Suprapubic skin (tissue), 4 donors: ENCODE measurements around the gene BFSP1.

Experiments used
- CTCF ChIP-seq, 2 donors: fragments of 200-600 bp in 1 of 2; fragments of 450-650 bp in 1 of 2; sonication (generic) in 1 of 2; IDR thresholded peaks; one replicate each; pipeline ENCODE4 v1.5.1; 2016 to 2019; ENCODE audit warnings: antibody characterized with exemption in 2 of 2, mild to moderate bottlenecking in 1 of 2, moderate library complexity in 1 of 2
- EP300 ChIP-seq: sonication (generic); formaldehyde crosslinking; IDR thresholded peaks from one replicate; pipeline ENCODE4 v1.6.1; 2017; ENCODE audit warnings: antibody characterized with exemption
- POLR2A ChIP-seq, 2 donors: fragments of 450-650 bp; IDR thresholded peaks; one replicate each; pipeline ENCODE4 v1.6.1; 2017; ENCODE audit warnings: antibody characterized with exemption in 2 of 2, mild to moderate bottlenecking in 2 of 2, moderate library complexity in 2 of 2
- POLR2AphosphoS5 ChIP-seq, 3 donors: sonication (generic); formaldehyde crosslinking; IDR thresholded peaks; one replicate each; pipeline ENCODE4 v1.6.1; 2017; ENCODE audit warnings: antibody characterized with exemption in 3 of 3

- TF ChIP-seq CTCF (IDR thresholded peaks at IDR 0.05) = no peak
- TF ChIP-seq POLR2A (IDR thresholded peaks at IDR 0.05) = no peak
- no peak for TF ChIP-seq POLR2AphosphoS5 (IDR thresholded peaks at IDR 0.05)
- no peak for TF ChIP-seq EP300
These were observed 35.2 kb upstream of the BFSP1 start for GRCh38 chr20:17566345-17566744.
